HUES6 (cell line): ENCODE measurements around the gene ZBTB5.
"Not testable (repeated sequence)": the region's sequence is repeated elsewhere in the genome, so short reads cannot be mapped to it uniquely, and the experiment has no call there.

Experiments
- H3K27ac ChIP-seq: 2 replicates; pipeline ENCODE4 v1.7.0; 2013; ENCODE audit warnings: low read depth, mild to moderate bottlenecking, low read length, inconsistent platforms
- H3K27me3 ChIP-seq: 2 replicates; pipeline ENCODE4 v1.6.1; 2013; ENCODE audit warnings: low read length; ENCODE audit not compliant: control insufficient read depth, insufficient read depth
- H3K36me3 ChIP-seq: 2 replicates; pipeline ENCODE4 v1.6.1; 2013; ENCODE audit warnings: low read length; ENCODE audit not compliant: control insufficient read depth, insufficient read depth
- H3K4me1 ChIP-seq: 2 replicates; pipeline ENCODE4 v1.6.1; 2013; ENCODE audit warnings: low read length; ENCODE audit not compliant: control insufficient read depth, insufficient read depth
- H3K4me3 ChIP-seq: 2 replicates; pipeline ENCODE4 v1.5.1; 2013; ENCODE audit warnings: low read depth, low read length
- H3K9ac ChIP-seq: one replicate; pipeline ENCODE4 v1.6.1; 2013; ENCODE audit warnings: mild to moderate bottlenecking, low read length
- H3K9me3 ChIP-seq: 2 replicates; pipeline ENCODE4 v1.6.1; 2013; ENCODE audit warnings: low read depth, low read length; ENCODE audit not compliant: control insufficient read depth, insufficient read depth

The ZBTB5 gene

GRCh38 chr9:37485389-37486255 is 20.4 kb upstream of the ZBTB5 start, which contains the start of gene POLR1E:
TSS of gene POLR1E (plus strand) at chr9:37485948. CDS start at chr9:37486048, 100 bp downstream.
- Histone ChIP-seq H3K36me3 (peaks cover 30% of the 10 kb centered on the region), H3K4me3 (peak within 1 kb of the TSS; percentile 90), H3K4me1 (peaks cover 18% of the 10 kb centered on the region; the same call in 1 of the 2 replicates), H3K9me3 (no peaks in the 10 kb centered on the region), H3K27ac (peak within 1 kb of the TSS; percentile 63), H3K9ac (peak within 1 kb of the TSS; percentile 79), H3K27me3 (no peaks in the 10 kb centered on the region)

- Histone ChIP-seq H3K9me3 (peaks cover under 1% of the 10 kb centered on the region; the same call in 1 of the 2 replicates), H3K27me3 (no peaks in the 10 kb centered on the region), H3K4me3 (no peak overlapping the region), H3K4me1 (peaks cover 16% of the 10 kb centered on the region; the same call in 1 of the 2 replicates), H3K9ac (no peak overlapping the region), H3K27ac (no peak overlapping the region), H3K36me3 (no peaks in the 10 kb centered on the region)
Observed at GRCh38 chr9:37480759-37481158, 15.5 kb upstream of the ZBTB5 start.

GRCh38 chr9:37477987-37478619 is 12.9 kb upstream of the ZBTB5 start:
- not testable (repeated sequence) for H3K4me1 ChIP-seq, H3K9ac ChIP-seq, H3K27ac ChIP-seq

DNA sequence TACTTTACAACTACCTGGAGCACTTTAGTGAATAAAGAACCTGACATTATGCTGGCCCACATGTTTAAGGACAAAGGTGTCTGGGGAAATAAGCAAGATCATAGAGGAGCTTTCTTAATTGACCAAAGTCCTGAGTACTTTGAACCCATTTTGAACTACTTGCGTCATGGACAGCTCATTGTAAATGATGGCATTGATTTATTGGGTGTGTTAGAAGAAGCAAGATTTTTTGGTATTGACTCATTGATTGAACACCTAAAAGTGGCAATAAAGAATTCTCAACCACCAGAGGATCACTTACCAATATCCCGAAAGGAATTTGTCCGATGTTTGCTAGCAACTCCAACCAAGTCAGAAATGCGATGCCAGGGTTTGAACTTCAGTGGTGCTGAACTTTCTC is 12.2 kb upstream of the ZBTB5 start:
- not testable (repeated sequence) for H3K4me3 ChIP-seq, H3K36me3 ChIP-seq, H3K4me1 ChIP-seq, H3K27me3 ChIP-seq, H3K9ac ChIP-seq, H3K27ac ChIP-seq
- peaks cover 24% of the 10 kb centered on the region for H3K9me3 ChIP-seq

More at GRCh38 chr9:37477987-37478619, 12.9 kb upstream of the ZBTB5 start:
- H3K27me3 ChIP-seq, H3K4me3 ChIP-seq, H3K36me3 ChIP-seq: not testable (repeated sequence)
- peaks cover 24% of the 10 kb centered on the region for H3K9me3 ChIP-seq

GRCh38 chr9:37476930-37477329 is 11.7 kb upstream of the ZBTB5 start:
- Histone ChIP-seq H3K4me1 (peaks cover 8% of the 10 kb centered on the region), H3K4me3 (no peak overlapping the region), H3K36me3 (no peaks in the 10 kb centered on the region), H3K27me3 (no peaks in the 10 kb centered on the region), H3K27ac (no peak overlapping the region), H3K9me3 (peaks cover 24% of the 10 kb centered on the region), H3K9ac (no peak overlapping the region)

- Histone ChIP-seq H3K36me3 (no peaks in the 10 kb centered on the region), H3K27me3 (no peaks in the 10 kb centered on the region), H3K9me3 (peaks cover 24% of the 10 kb centered on the region), H3K9ac (no peak overlapping the region), H3K27ac (no peak overlapping the region), H3K4me1 (peaks cover 14% of the 10 kb centered on the region), H3K4me3 (no peak overlapping the region)
Observed at GRCh38 chr9:37474438-37474837, 9.2 kb upstream of the ZBTB5 start.

- Histone ChIP-seq H3K9me3 (peaks cover 24% of the 10 kb centered on the region), H3K4me1 (peaks cover 14% of the 10 kb centered on the region)
- not testable (repeated sequence) for H3K9ac ChIP-seq, H3K4me3 ChIP-seq, H3K27ac ChIP-seq, H3K27me3 ChIP-seq, H3K36me3 ChIP-seq
Observed at GRCh38 chr9:37473982-37474381, 8.7 kb upstream of the ZBTB5 start.

DNA sequence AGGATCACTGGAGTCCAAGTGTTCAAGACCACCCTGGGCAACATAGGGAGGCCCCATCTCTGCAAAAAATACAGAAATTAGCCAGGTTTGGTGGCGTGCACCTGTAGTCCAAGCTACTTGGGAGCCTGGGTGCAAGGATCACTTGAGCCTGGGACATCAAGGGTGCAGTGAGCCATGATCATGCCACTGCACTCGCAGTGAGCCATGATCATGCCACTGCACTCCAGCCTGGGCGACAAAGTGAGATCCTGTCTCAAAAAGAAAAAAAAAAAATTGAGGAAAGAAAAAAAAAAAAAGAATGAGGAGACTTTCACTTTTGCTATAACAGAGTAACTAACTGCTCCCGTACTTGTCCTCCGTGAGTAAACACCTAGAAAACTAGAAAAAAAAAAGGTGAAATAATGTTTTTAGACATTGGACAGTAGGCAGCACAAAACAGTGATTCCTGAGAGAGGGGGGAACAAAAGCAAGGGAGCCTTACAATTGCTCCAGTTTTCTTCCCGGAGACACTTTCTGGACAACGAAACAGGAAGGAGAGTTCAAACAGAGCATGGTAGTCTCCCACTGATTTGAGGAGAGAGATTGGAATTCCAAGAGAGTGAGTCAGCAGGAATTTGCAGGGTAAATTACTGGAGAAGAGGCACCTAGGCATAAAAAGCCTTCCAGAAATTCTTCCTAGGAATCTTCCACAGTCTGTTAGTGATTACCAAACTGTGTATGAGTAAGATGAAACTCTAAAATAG is 6.9 kb upstream of the ZBTB5 start:
- peak overlapping the region; percentile 96 for H3K27ac ChIP-seq

DNA sequence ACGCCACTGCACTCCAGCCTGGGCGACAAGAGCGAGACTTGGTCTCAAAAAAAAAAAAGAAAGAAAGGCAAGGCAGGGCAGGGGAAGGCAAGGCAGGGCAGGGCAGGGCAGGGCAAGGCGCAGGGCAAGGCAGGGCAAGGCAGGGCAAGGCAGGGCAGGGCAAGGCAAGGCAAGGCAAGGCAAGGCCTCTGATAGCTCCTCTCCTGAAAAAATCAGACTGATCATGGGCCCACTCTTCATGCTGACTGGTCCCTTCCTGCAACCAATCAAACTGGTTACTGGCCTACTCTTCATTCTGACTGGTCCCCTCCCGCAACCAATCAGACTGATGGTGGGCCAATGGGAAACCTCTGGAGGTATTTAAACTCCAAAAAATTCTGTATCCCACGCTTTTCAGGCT is 3.4 kb upstream of the ZBTB5 start:
- no peak overlapping the region for H3K9ac ChIP-seq
- H3K4me1 ChIP-seq: peaks cover 18% of the 10 kb centered on the region
- H3K36me3 ChIP-seq: no peaks in the 10 kb centered on the region
- H3K27ac ChIP-seq: no peak overlapping the region
- no peak overlapping the region for H3K4me3 ChIP-seq
- peaks cover 3% of the 10 kb centered on the region for H3K9me3 ChIP-seq
- H3K27me3 ChIP-seq: no peaks in the 10 kb centered on the region

More for the DNA sequence above, 6.9 kb upstream of the ZBTB5 start:
- Histone ChIP-seq H3K9me3 (peaks cover 24% of the 10 kb centered on the region), H3K4me1 (peaks cover 14% of the 10 kb centered on the region), H3K36me3 (no peaks in the 10 kb centered on the region), H3K27me3 (no peaks in the 10 kb centered on the region), H3K9ac (peak overlapping the region; percentile 73), H3K4me3 (peak overlapping the region; percentile 42; the same call in 1 of the 2 replicates)

GRCh38 chr9:37467530-37467929 is 2.3 kb upstream of the ZBTB5 start:
- H3K9ac ChIP-seq, H3K27me3 ChIP-seq, H3K36me3 ChIP-seq, H3K27ac ChIP-seq, H3K9me3 ChIP-seq: not testable (repeated sequence)
- peak overlapping the region; percentile 77; the same call in 1 of the 2 replicates for H3K4me3 ChIP-seq
- peaks cover 22% of the 10 kb centered on the region for H3K4me1 ChIP-seq
